ENCODE measurements around the gene MANEA. TPM values are rescaled to one million over a fixed set of nuclear protein-coding genes. Genes with fewer than 3 reads are reported as not detected.

Gene MANEA
- total RNA-seq, 1 experiment from 2014 or later: 20.1 TPM

GRCh38 chr6:95654176-95654575 is 76.8 kb downstream of the MANEA start:
- BruUV-seq (replicated peaks): no TSS peak
- Histone ChIP-seq H3K27me3 (ENCODE audit: control insufficient read depth, insufficient read depth, low read length) (no peaks in the 10 kb centered on the region), H3K27ac (ENCODE audit: low read length) (no peak overlapping the region), H3K4me1 (ENCODE audit: control insufficient read depth, insufficient read depth, low read length) (no peaks in the 10 kb centered on the region), H3K36me3 (ENCODE audit: control insufficient read depth, insufficient read depth, low read length) (no peaks in the 10 kb centered on the region), H3K4me3 (ENCODE audit: low read depth in 2 of 2, low read length in 2 of 2) (no peak overlapping the region), H3K9me3 (ENCODE audit: control insufficient read depth, insufficient read depth, low read depth, low read length) (no peaks in the 10 kb centered on the region)
- ChIA-PET CTCF (no interaction called here), POLR2A (no interaction called here)
- no peak for DNase-seq (ENCODE audit: low read depth, low spot score)
- in situ Hi-C loops (cut with HindIII; ENCODE audit: low pct_unique_long_range_greater_than_20kb, low sequenced_read_pairs): no loop called here
- intact Hi-C loops (cut with micrococcal nuclease; ENCODE audit: unreplicated experiment): no loop called here
- ATAC-seq: no peak
- TF ChIP-seq CTCF (IDR thresholded peaks at IDR 0.05) (no peak), TCF7L2 (IDR thresholded peaks at IDR 0.05; ENCODE audit: low read depth, low read length) (no peak), SIN3A (IDR thresholded peaks at IDR 0.05; ENCODE audit: borderline replicate concordance, insufficient read depth, low read depth, low read length) (no peak)

- no peak for ATAC-seq
- ChIA-PET POLR2A (no interaction called here), CTCF (no interaction called here)
- intact Hi-C loops (cut with micrococcal nuclease; ENCODE audit: unreplicated experiment) (no loop called here), in situ Hi-C loops (cut with HindIII; ENCODE audit: low pct_unique_long_range_greater_than_20kb, low sequenced_read_pairs) (no loop called here)
- no peak overlapping the region for H3K4me3 ChIP-seq (ENCODE audit: low read depth in 2 of 2, low read length in 2 of 2)
- no peaks in the 10 kb centered on the region for H3K36me3 ChIP-seq (ENCODE audit: control insufficient read depth, insufficient read depth, low read length)
- no peak for DNase-seq (ENCODE audit: low read depth, low spot score)
- no peaks in the 10 kb centered on the region for H3K27me3 ChIP-seq (ENCODE audit: control insufficient read depth, insufficient read depth, low read length)
- no peak overlapping the region for H3K27ac ChIP-seq (ENCODE audit: low read length)
- BruUV-seq (replicated peaks): no TSS peak
- no peaks in the 10 kb centered on the region for H3K9me3 ChIP-seq (ENCODE audit: control insufficient read depth, insufficient read depth, low read depth, low read length)
- H3K4me1 ChIP-seq (ENCODE audit: control insufficient read depth, insufficient read depth, low read length): no peaks in the 10 kb centered on the region
- TF ChIP-seq POLR2AphosphoS5 (IDR thresholded peaks at IDR 0.05; ENCODE audit: low read depth, low read length): no peak
- TF ChIP-seq SIN3A (IDR thresholded peaks at IDR 0.05; ENCODE audit: borderline replicate concordance, insufficient read depth, low read depth, low read length): no peak
- no peak for TF ChIP-seq CTCF (IDR thresholded peaks at IDR 0.05)
- no peak for TF ChIP-seq TCF7L2 (IDR thresholded peaks at IDR 0.05; ENCODE audit: low read depth, low read length)
- no peak for TF ChIP-seq REST (IDR thresholded peaks at IDR 0.05; ENCODE audit: insufficient read depth in 1 of 2, low read depth in 2 of 2, low read length in 1 of 2)
These were observed 81.6 kb downstream of the MANEA start for GRCh38 chr6:95658886-95659285.

Measured in Panc1 (cell line).